Activated T-cell treated with anti-CD3 and anti-CD28 coated beads, Interleukin-2, amount 50 U/mL, for 24 hours (primary cell): ENCODE measurements around the gene RTN4RL2.

Source experiments
- DNase-seq: peaks from one replicate; pipeline ENCODE4 v3.0.0-alpha.2; 2020
- H3K27ac Mint-ChIP-seq: 2 replicates; pipeline ENCODE4 v1.8.0; 2020; ENCODE audit warnings: mild to moderate bottlenecking, mixed read lengths
- H3K27me3 Mint-ChIP-seq: 2 replicates; pipeline ENCODE4 v1.8.0; 2020; ENCODE audit warnings: mixed read lengths
- H3K36me3 Mint-ChIP-seq: 2 replicates; pipeline ENCODE4 v1.8.0; 2020; ENCODE audit warnings: low read depth, mixed read lengths
- H3K4me1 Mint-ChIP-seq: 2 replicates; pipeline ENCODE4 v1.8.0; 2020; ENCODE audit warnings: low read depth, mixed read lengths
- H3K4me3 Mint-ChIP-seq: 2 replicates; pipeline ENCODE4 v1.8.0; 2020; ENCODE audit warnings: mild to moderate bottlenecking, moderate library complexity, mixed read lengths
- H3K9me3 Mint-ChIP-seq: 2 replicates; pipeline ENCODE4 v1.8.0; 2020; ENCODE audit warnings: mixed read lengths

RTN4RL2 gene

DNA sequence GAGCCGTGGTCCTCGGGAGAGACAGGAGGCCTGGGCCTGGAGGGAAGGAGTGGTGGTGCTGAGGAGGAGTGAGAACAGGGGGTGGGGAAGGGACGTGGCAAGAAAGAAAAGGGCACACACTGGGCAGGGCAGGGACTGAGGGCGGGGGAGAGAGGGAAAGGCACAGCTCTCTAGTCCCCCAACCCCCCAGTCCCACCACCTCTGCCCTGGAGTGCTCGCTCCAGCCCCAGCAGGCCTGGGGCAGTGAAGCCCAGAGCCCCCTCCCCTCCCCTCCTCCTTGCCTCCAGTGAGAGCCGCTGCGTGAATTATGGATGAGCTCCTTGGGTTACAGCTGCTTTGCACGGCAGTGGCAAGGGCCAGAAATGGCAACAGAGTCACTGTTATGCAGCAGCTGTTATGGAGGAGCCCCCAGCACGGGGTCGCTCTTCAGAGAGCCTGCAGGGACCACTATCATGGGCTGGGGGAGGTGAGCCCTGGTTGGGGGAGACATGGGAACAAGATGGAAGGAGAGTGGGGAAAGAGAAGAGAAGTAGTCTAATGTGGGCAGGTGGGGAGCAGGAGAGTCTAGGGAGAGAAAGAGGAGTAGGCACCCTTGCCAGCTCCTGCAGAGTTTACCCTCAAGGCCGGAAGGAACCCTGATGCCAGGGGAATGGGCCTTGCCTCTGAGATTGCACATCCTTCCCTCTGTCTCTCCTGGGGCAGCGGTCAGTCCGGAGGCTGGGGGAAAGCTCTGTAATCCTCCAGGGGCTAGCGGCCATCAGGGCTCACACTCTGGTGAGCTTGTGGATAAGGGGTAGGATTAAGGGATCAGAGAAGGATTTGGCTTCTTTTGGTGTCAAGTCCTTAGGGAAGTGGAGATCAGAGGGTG is 3.6 kb downstream of the RTN4RL2 start:
- no peak for DNase-seq
- Mint-ChIP-seq H3K27me3 (peaks cover 31% of the 10 kb centered on the region), H3K9me3 (no peaks in the 10 kb centered on the region), H3K36me3 (no peaks in the 10 kb centered on the region), H3K4me3 (no peak overlapping the region), H3K4me1 (peaks cover 12% of the 10 kb centered on the region), H3K27ac (no peak overlapping the region)

DNA sequence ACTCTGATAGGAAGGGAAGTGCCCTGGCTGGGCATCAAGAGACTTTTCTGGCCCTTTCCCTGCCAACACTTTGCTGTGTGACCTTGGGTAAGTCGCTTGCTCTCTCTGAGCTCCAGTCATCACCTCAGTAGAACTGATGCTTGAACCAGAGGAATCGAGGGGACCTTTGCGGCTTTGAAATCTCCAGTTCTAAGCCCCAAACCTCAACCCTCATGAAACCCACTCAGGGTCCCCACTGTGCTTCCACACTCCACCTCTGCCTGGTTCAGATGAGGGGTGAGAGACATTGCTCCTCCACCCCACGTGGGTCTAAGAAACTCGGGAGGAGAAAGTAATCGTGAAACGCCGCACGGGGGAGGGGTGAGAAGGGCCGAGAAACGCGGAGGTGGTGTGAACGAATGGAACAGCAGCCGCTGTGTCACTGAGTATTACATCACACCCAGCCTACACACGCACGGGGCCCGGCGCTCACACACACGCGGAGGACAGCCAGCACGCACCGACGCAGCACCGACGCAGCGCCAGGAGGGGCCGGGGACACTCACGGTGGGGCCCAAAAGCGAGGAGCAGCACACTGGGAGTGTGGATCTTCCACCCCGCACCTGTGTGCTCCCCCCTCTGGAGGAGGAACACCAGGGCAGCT is 4.3 kb downstream of the RTN4RL2 start:
- Mint-ChIP-seq H3K36me3 (no peaks in the 10 kb centered on the region), H3K4me3 (no peak overlapping the region), H3K27ac (no peak overlapping the region), H3K9me3 (no peaks in the 10 kb centered on the region), H3K4me1 (peaks cover 6% of the 10 kb centered on the region), H3K27me3 (peaks cover 25% of the 10 kb centered on the region)
- DNase-seq: no peak

DNA sequence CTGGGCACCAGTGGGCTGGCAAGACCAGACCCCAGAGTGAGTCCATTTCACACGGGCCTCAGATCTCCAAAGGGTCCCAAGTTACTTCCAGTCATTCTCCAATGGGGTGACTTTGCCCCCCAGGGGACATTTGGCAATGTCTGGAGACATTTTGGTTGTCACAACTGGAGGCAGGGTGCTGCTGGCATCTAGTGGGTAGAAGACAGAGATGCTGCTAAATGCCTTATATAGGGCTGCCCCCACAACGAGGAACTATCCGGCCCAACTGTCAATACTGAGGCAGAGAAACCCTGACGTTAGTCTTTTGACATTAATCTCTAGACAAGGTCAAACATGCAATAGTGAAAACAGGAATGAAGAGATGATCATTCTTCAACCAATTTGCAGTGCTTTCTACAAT is 6.4 kb downstream of the RTN4RL2 start:
- Mint-ChIP-seq H3K4me3 (no peak overlapping the region), H3K36me3 (no peaks in the 10 kb centered on the region), H3K27me3 (peaks cover 11% of the 10 kb centered on the region), H3K27ac (no peak overlapping the region), H3K9me3 (no peaks in the 10 kb centered on the region), H3K4me1 (no peaks in the 10 kb centered on the region)
- no peak for DNase-seq

DNA sequence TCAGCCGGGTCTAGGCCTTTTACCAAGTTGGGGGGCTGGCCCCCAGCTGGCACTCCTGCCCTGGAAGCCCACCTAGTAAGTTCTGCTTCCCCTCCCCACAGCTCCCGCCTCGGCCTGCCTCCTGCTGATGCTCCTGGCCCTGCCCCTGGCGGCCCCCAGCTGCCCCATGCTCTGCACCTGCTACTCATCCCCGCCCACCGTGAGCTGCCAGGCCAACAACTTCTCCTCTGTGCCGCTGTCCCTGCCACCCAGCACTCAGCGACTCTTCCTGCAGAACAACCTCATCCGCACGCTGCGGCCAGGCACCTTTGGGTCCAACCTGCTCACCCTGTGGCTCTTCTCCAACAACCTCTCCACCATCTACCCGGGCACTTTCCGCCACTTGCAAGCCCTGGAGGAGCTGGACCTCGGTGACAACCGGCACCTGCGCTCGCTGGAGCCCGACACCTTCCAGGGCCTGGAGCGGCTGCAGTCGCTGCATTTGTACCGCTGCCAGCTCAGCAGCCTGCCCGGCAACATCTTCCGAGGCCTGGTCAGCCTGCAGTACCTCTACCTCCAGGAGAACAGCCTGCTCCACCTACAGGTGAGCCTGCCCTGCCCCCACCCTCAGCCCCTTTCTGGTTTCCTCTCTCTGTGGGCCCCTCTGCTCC is 7.3 kb downstream of the RTN4RL2 start:
- Mint-ChIP-seq H3K4me3 (no peak overlapping the region), H3K36me3 (no peaks in the 10 kb centered on the region), H3K9me3 (no peaks in the 10 kb centered on the region), H3K27ac (no peak overlapping the region), H3K27me3 (peaks cover 4% of the 10 kb centered on the region), H3K4me1 (no peaks in the 10 kb centered on the region)
- no peak for DNase-seq

DNA sequence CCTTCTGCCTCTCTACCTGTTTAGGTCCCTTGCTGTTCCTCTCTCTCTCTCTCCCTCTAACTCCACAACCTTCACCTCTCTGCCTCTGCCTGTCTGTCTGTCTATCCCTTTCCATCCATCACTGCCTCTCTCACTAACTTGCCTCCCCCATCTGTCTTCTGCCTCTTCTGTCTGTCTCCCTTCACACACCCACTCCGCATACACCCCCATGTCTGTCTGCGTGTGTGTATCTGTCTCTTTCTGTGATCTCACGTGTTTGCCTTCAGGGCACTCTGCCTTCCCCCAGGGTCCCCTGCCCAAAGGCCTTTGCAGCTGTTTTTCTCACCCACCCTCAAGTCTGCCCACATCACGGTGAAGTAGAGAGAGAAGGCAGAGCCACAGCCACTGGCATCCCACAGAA is 7.9 kb downstream of the RTN4RL2 start:
- H3K27ac Mint-ChIP-seq: no peak overlapping the region
- DNase-seq: no peak
- no peaks in the 10 kb centered on the region for H3K9me3 Mint-ChIP-seq
- H3K4me3 Mint-ChIP-seq: no peak overlapping the region
- H3K36me3 Mint-ChIP-seq: no peaks in the 10 kb centered on the region
- no peaks in the 10 kb centered on the region for H3K4me1 Mint-ChIP-seq
- peaks cover 2% of the 10 kb centered on the region for H3K27me3 Mint-ChIP-seq

DNA sequence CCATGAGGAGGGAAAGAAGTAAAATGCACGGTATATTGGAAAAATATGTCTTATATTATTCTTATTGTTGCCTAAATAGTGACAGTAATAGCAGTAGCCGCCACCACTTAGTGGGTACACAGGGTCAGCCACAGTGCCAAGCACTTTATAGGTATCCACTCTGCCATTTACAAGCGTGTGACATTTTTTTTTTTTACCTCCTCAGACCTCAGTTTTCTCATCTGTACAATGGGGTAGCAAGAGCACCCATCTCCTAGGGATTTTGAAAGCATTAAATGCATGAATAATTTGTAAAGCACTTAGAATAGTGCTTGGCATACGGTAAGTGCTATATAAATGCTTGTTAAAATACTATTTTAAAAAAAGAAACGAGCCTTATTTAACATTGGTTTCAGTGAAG is 8.9 kb downstream of the RTN4RL2 start:
- no peak overlapping the region for H3K27ac Mint-ChIP-seq

DNA sequence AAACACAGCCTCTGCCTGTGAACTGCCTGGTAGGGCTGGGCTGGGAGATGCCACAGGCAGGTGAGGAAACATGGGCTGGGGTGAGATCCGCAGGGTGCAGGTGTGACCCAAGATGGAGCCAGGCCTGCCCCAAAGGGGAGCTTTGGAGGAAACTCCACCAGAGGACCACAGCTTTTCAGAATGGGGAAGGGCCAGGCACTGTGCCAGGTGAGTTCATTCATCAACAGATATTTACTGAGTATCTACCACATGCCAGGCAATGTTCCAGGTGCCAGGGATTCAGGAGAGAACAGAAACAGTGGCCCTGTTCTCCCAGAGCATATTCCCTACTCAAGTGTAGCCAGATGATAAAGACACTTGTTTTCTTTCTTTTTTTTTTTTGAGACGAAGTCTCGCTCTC is 11.2 kb downstream of the RTN4RL2 start:
- Mint-ChIP-seq H3K36me3 (no peaks in the 10 kb centered on the region), H3K9me3 (no peaks in the 10 kb centered on the region), H3K4me3 (no peak overlapping the region), H3K27me3 (peaks cover 12% of the 10 kb centered on the region), H3K4me1 (peaks cover 25% of the 10 kb centered on the region), H3K27ac (no peak overlapping the region)
- no peak for DNase-seq

More for the DNA sequence above, 8.9 kb downstream of the RTN4RL2 start:
- peaks cover 5% of the 10 kb centered on the region for H3K27me3 Mint-ChIP-seq
- no peaks in the 10 kb centered on the region for H3K36me3 Mint-ChIP-seq
- peaks cover 6% of the 10 kb centered on the region for H3K4me1 Mint-ChIP-seq
- H3K4me3 Mint-ChIP-seq: no peak overlapping the region
- DNase-seq: no peak
- no peaks in the 10 kb centered on the region for H3K9me3 Mint-ChIP-seq

DNA sequence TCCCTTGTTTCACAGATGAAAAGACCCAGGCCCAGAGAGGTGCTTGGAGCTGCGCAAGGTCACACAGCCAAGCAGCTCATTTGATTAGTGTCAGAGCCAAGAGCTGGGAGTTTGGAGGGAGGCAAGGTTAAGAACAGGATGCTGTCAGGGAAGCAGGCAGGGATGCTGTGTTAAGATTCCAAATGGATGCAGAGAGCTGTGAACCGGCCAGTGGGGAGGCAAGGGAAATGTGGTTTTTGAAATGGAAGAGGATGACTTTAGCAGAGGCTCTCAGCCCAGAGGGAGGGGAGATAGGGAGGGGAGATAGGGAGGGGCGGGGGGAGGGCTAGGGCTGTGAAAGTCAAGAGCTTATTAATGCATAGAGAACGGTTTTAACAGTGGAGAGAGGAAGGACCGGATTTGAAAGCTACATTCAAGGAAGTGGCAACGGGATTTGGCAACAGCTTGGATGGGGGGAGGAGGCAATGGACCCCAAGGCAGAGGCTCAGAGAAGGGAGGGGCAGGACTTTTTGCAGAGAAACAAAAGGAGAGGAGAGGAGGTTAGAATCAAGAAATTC is 13.0 kb downstream of the RTN4RL2 start:
- no peak for DNase-seq
- Mint-ChIP-seq H3K9me3 (no peaks in the 10 kb centered on the region), H3K4me1 (peaks cover 30% of the 10 kb centered on the region), H3K27me3 (peaks cover 28% of the 10 kb centered on the region), H3K27ac (no peak overlapping the region), H3K4me3 (no peak overlapping the region), H3K36me3 (no peaks in the 10 kb centered on the region)

DNA sequence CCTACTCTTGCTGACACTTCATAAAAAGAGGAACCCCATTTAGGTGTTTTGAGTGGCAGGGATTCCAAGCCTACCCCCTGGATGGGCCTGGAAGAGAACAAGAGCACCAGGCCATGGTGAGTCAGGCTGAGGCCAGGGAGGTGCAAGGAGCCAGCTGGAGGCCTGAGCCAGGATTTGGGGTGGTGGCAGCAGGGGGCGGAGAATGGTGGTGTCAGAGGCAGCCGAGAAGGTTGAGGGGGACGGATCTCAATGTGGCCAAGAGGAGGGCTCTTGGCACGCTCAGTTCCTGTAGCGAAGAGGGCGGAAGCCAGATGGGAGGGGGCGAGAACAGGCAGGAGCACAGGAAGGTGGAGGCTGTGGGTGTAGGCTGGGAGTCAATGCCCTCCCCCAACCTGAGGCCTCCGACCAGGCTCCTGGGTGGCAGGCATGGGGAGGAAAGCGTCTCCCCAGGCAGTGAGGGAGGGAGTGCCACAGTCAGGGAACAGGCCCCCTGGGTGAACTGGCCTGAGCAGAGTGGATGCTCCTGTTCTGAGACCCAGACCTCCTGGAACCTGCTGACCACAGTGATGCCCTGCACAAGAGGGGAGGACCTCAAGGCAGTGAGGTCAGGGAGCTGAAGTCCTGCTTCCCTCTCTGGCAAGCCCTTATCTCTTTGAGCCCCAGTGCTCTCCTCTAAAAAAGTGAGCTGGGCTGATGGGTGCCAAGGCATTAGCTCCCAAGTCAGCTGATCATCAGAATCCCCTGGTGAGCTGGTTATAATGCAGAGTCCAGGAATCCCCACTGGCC is 13.9 kb downstream of the RTN4RL2 start:
- Mint-ChIP-seq H3K36me3 (no peaks in the 10 kb centered on the region), H3K9me3 (no peaks in the 10 kb centered on the region), H3K27ac (peak overlapping the region; percentile 28), H3K4me1 (peaks cover 30% of the 10 kb centered on the region), H3K4me3 (no peak overlapping the region), H3K27me3 (peaks cover 28% of the 10 kb centered on the region)
- DNase-seq: no peak

DNA sequence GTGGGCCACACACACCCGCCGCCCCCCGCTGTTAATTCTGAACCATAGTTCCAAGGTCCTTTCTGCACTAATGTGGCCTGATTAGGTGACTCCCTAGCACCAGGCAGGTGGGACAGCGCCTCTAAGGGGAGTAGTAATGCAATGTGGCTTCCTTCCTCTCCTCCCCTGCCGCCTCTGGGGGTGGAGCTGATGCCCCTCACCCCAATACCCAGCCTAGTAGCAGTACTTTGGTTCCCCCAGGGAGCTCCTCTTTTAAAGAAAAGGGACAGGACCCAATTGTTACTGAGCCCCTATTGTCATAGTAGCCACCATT is 14.4 kb downstream of the RTN4RL2 start:
- H3K4me3 Mint-ChIP-seq: no peak overlapping the region
- DNase-seq: no peak
- no peaks in the 10 kb centered on the region for H3K9me3 Mint-ChIP-seq
- peaks cover 31% of the 10 kb centered on the region for H3K4me1 Mint-ChIP-seq
- no peak overlapping the region for H3K27ac Mint-ChIP-seq
- peaks cover 30% of the 10 kb centered on the region for H3K27me3 Mint-ChIP-seq
- no peaks in the 10 kb centered on the region for H3K36me3 Mint-ChIP-seq

DNA sequence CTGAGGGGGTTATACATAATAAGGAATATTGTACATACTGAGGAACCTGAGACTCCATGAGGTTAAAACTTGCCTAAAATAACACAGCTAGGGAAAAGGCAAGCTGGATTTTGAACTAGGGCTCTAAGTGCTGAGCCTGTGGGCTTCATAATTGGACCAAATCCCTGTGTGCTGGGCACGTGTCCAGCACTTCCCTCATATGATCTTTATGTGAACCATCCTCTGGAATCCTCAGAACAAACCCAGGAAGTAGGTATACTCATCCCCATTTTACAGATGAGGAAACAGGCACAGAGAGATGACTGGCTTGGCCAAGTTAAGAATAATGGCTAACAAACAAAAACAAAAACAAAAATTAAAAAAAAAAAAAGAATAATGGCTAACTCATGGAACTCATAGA is 14.9 kb downstream of the RTN4RL2 start:
- DNase-seq: no peak
- H3K27me3 Mint-ChIP-seq: peaks cover 30% of the 10 kb centered on the region
- H3K4me3 Mint-ChIP-seq: peak overlapping the region; percentile 58
- no peak overlapping the region for H3K27ac Mint-ChIP-seq
- H3K36me3 Mint-ChIP-seq: no peaks in the 10 kb centered on the region
- peaks cover 32% of the 10 kb centered on the region for H3K4me1 Mint-ChIP-seq
- H3K9me3 Mint-ChIP-seq: no peaks in the 10 kb centered on the region

DNA sequence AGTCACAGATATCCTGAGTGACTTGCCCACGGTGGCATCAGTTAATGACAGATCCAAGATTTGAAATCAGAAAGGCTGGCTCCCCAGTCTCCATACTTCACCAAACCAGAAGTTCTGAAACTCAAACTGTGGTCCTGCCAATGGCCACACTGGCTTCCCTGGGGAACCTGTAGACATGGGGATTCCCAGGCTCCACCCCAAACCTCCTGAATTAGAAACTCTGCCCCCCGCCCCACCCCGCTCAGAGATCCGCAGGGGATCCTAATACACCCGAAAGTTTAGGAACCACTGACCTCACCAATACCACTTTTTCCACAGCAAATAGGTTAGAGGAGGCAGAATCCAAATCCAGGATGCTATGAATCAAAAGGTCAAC is 15.3 kb downstream of the RTN4RL2 start:
- no peak for DNase-seq
- Mint-ChIP-seq H3K27me3 (peaks cover 31% of the 10 kb centered on the region), H3K27ac (peak overlapping the region; percentile 64), H3K4me1 (peaks cover 34% of the 10 kb centered on the region), H3K9me3 (no peaks in the 10 kb centered on the region), H3K4me3 (peak overlapping the region; percentile 58), H3K36me3 (no peaks in the 10 kb centered on the region)

DNA sequence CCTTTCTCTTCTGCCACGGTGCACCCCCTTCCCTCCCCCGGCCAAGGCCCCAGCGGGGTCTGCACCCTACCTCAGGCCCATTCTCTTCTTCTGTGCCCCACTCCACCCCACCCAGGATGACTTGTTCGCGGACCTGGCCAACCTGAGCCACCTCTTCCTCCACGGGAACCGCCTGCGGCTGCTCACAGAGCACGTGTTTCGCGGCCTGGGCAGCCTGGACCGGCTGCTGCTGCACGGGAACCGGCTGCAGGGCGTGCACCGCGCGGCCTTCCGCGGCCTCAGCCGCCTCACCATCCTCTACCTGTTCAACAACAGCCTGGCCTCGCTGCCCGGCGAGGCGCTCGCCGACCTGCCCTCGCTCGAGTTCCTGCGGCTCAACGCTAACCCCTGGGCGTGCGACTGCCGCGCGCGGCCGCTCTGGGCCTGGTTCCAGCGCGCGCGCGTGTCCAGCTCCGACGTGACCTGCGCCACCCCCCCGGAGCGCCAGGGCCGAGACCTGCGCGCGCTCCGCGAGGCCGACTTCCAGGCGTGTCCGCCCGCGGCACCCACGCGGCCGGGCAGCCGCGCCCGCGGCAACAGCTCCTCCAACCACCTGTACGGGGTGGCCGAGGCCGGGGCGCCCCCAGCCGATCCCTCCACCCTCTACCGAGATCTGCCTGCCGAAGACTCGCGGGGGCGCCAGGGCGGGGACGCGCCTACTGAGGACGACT is 15.9 kb downstream of the RTN4RL2 start:
- peak; percentile 70 for DNase-seq
- Mint-ChIP-seq H3K4me1 (peaks cover 34% of the 10 kb centered on the region), H3K36me3 (no peaks in the 10 kb centered on the region), H3K27ac (peak overlapping the region; percentile 64), H3K9me3 (no peaks in the 10 kb centered on the region), H3K4me3 (peak overlapping the region; percentile 71), H3K27me3 (peaks cover 35% of the 10 kb centered on the region)
